Measurements from ENCODE around the gene KLHL29. TPM values are rescaled to one million over a fixed set of nuclear protein-coding genes. Genes with fewer than 3 reads are reported as not detected.

The KLHL29 gene
- total RNA-seq, 1 donor from 2014 or later = 5.0 TPM

- no peak for DNase-seq (ENCODE audit: low read depth)
- Histone ChIP-seq H3K27me3 (ENCODE audit: control insufficient read depth, insufficient read depth, low read length) (no peaks in the 10 kb centered on the region), H3K4me3 (ENCODE audit: low read depth, low read length) (no peak overlapping the region), H3K36me3 (ENCODE audit: control insufficient read depth, insufficient read depth, low read length) (no peaks in the 10 kb centered on the region)
- TF ChIP-seq CTCF (IDR thresholded peaks at IDR 0.05; ENCODE audit: insufficient read depth, low read length, severe bottlenecking) = no peak
- FAIRE-seq = no peak
These were observed 118.7 kb downstream of the KLHL29 start for GRCh38 chr2:23503682-23504081.

- H3K36me3 ChIP-seq (ENCODE audit: control insufficient read depth, insufficient read depth, low read length) = no peaks in the 10 kb centered on the region
- H3K4me3 ChIP-seq (ENCODE audit: low read depth, low read length) = no peak overlapping the region
- FAIRE-seq (no peak), DNase-seq (ENCODE audit: low read depth) (no peak)
- no peaks in the 10 kb centered on the region for H3K27me3 ChIP-seq (ENCODE audit: control insufficient read depth, insufficient read depth, low read length)
- TF ChIP-seq CTCF (IDR thresholded peaks at IDR 0.05; ENCODE audit: insufficient read depth, low read length, severe bottlenecking) = no peak
These were observed 119.6 kb downstream of the KLHL29 start for GRCh38 chr2:23504591-23504990.

GRCh38 chr2:23505218-23505983, 120.4 kb downstream of the KLHL29 start:
- no peaks in the 10 kb centered on the region for H3K27me3 ChIP-seq (ENCODE audit: control insufficient read depth, insufficient read depth, low read length)
- no peak for FAIRE-seq
- H3K36me3 ChIP-seq (ENCODE audit: control insufficient read depth, insufficient read depth, low read length) = no peaks in the 10 kb centered on the region
- H3K4me3 ChIP-seq (ENCODE audit: low read depth, low read length) = no peak overlapping the region
- no peak for DNase-seq (ENCODE audit: low read depth)
- peak; percentile 45 for TF ChIP-seq CTCF (IDR thresholded peaks at IDR 0.05; ENCODE audit: insufficient read depth, low read length, severe bottlenecking)

- no peak for TF ChIP-seq CTCF (IDR thresholded peaks at IDR 0.05; ENCODE audit: insufficient read depth, low read length, severe bottlenecking)
- no peaks in the 10 kb centered on the region for H3K36me3 ChIP-seq (ENCODE audit: control insufficient read depth, insufficient read depth, low read length)
- DNase-seq (ENCODE audit: low read depth) = peak; percentile 77
- FAIRE-seq = no peak
- H3K4me3 ChIP-seq (ENCODE audit: low read depth, low read length) = no peak overlapping the region
- H3K27me3 ChIP-seq (ENCODE audit: control insufficient read depth, insufficient read depth, low read length) = no peaks in the 10 kb centered on the region
These were observed 121.0 kb downstream of the KLHL29 start for GRCh38 chr2:23505984-23506380.

GRCh38 chr2:23506531-23507266, 121.7 kb downstream of the KLHL29 start:
- no peak for FAIRE-seq
- no peak for DNase-seq (ENCODE audit: low read depth)
- no peak for TF ChIP-seq CTCF (IDR thresholded peaks at IDR 0.05; ENCODE audit: insufficient read depth, low read length, severe bottlenecking)
- no peaks in the 10 kb centered on the region for H3K27me3 ChIP-seq (ENCODE audit: control insufficient read depth, insufficient read depth, low read length)
- H3K4me3 ChIP-seq (ENCODE audit: low read depth, low read length) = no peak overlapping the region
- no peaks in the 10 kb centered on the region for H3K36me3 ChIP-seq (ENCODE audit: control insufficient read depth, insufficient read depth, low read length)
